ENCODE measurements around the gene MET. TPM values are rescaled to one million over a fixed set of nuclear protein-coding genes. Genes with fewer than 3 reads are reported as not detected.
"Not testable (repeated sequence)": the region's sequence is repeated elsewhere in the genome, so short reads cannot be mapped to it uniquely, and the experiment has no call there.

The MET gene
- total RNA-seq, 6 donors from 2014 or later: 32.4 to 114 (median 82.2) TPM

GRCh38 chr7:116647861-116648260, 24.1 kb upstream of the MET start:
- Histone ChIP-seq H3K4me3 (no peak overlapping the region), H3K27ac (no peak overlapping the region), H3K36me3 (no peaks in the 10 kb centered on the region), H3K9me3 (no peaks in the 10 kb centered on the region), H3K27me3 (no peaks in the 10 kb centered on the region), H3K4me1 (no peaks in the 10 kb centered on the region)
- TF ChIP-seq POLR2AphosphoS5 (IDR thresholded peaks at IDR 0.05): no peak
- TF ChIP-seq EP300 (IDR thresholded peaks at IDR 0.05): no peak
- TF ChIP-seq POLR2A (IDR thresholded peaks at IDR 0.05): no peak
- no peak for TF ChIP-seq CTCF (IDR thresholded peaks at IDR 0.05)
- DNase-seq: no peak
- 74 to 81% methylated on average over 2 of the region's 2 CpGs for WGBS, 2 donors
- no peak for ATAC-seq (ENCODE audit: low FRiP score in 2 of 2)

- H3K4me1 ChIP-seq: no peaks in the 10 kb centered on the region
- H3K27me3 ChIP-seq: no peaks in the 10 kb centered on the region
- H3K27ac ChIP-seq: no peak overlapping the region
- TF ChIP-seq CTCF (IDR thresholded peaks at IDR 0.05) (no peak), POLR2AphosphoS5 (IDR thresholded peaks at IDR 0.05) (no peak), POLR2A (IDR thresholded peaks at IDR 0.05) (no peak), EP300 (IDR thresholded peaks at IDR 0.05) (no peak)
- no peaks in the 10 kb centered on the region for H3K9me3 ChIP-seq
- DNase-seq (no peak), ATAC-seq (ENCODE audit: low FRiP score in 2 of 2) (no peak)
- H3K36me3 ChIP-seq: no peaks in the 10 kb centered on the region
- WGBS, 2 donors: 79 to 83% methylated on average over 1 of the region's 1 CpG
- no peak overlapping the region for H3K4me3 ChIP-seq
Observed at GRCh38 chr7:116650436-116650835, 21.6 kb upstream of the MET start.

- Histone ChIP-seq H3K27me3 (no peaks in the 10 kb centered on the region), H3K9me3 (no peaks in the 10 kb centered on the region), H3K4me1 (no peaks in the 10 kb centered on the region), H3K36me3 (no peaks in the 10 kb centered on the region), H3K4me3 (no peak overlapping the region), H3K27ac (no peak overlapping the region)
- DNase-seq (no peak), ATAC-seq (ENCODE audit: low FRiP score in 2 of 2) (no peak)
- whole genome bisulfite sequencing, 2 donors: 95 to 98% methylated on average over 3 of the region's 3 CpGs
- TF ChIP-seq EP300 (IDR thresholded peaks at IDR 0.05): no peak
- TF ChIP-seq POLR2AphosphoS5 (IDR thresholded peaks at IDR 0.05): no peak
- no peak for TF ChIP-seq CTCF (IDR thresholded peaks at IDR 0.05)
- TF ChIP-seq POLR2A (IDR thresholded peaks at IDR 0.05): no peak
Observed at GRCh38 chr7:116652793-116653192, 19.2 kb upstream of the MET start.

GRCh38 chr7:116653204-116653603, 18.8 kb upstream of the MET start:
- ATAC-seq (ENCODE audit: low FRiP score in 2 of 2) (peak in 1 of 2 donors; percentile 70), DNase-seq (peak in 1 of 2 donors; percentile 48)
- 62% methylated on average over 3 of the region's 3 CpGs for WGBS, 2 donors
- Histone ChIP-seq H3K9me3 (no peaks in the 10 kb centered on the region), H3K27me3 (no peaks in the 10 kb centered on the region), H3K4me3 (no peak overlapping the region), H3K36me3 (no peaks in the 10 kb centered on the region), H3K4me1 (no peaks in the 10 kb centered on the region), H3K27ac (no peak overlapping the region)
- TF ChIP-seq EP300 (IDR thresholded peaks at IDR 0.05) (no peak), POLR2A (IDR thresholded peaks at IDR 0.05) (no peak), CTCF (IDR thresholded peaks at IDR 0.05) (no peak), POLR2AphosphoS5 (IDR thresholded peaks at IDR 0.05) (no peak)

GRCh38 chr7:116653646-116654045, 18.4 kb upstream of the MET start:
- no peak for DNase-seq
- H3K4me3 ChIP-seq: no peak overlapping the region
- no peak for ATAC-seq (ENCODE audit: low FRiP score in 2 of 2)
- no peaks in the 10 kb centered on the region for H3K4me1 ChIP-seq
- no peaks in the 10 kb centered on the region for H3K9me3 ChIP-seq
- H3K27me3 ChIP-seq: no peaks in the 10 kb centered on the region
- H3K36me3 ChIP-seq: no peaks in the 10 kb centered on the region
- 57 to 61% methylated on average over 2 of the region's 2 CpGs for WGBS, 2 donors
- H3K27ac ChIP-seq: no peak overlapping the region
- TF ChIP-seq CTCF (IDR thresholded peaks at IDR 0.05): no peak
- TF ChIP-seq POLR2AphosphoS5 (IDR thresholded peaks at IDR 0.05): no peak
- TF ChIP-seq EP300 (IDR thresholded peaks at IDR 0.05): no peak
- no peak for TF ChIP-seq POLR2A (IDR thresholded peaks at IDR 0.05)

GRCh38 chr7:116659248-116659647, 12.7 kb upstream of the MET start:
- not testable (repeated sequence) for H3K36me3 ChIP-seq; H3K27me3 ChIP-seq; H3K27ac ChIP-seq; H3K9me3 ChIP-seq; ATAC-seq (ENCODE audit: low FRiP score in 2 of 2); H3K4me3 ChIP-seq; DNase-seq; H3K4me1 ChIP-seq
